Kidney glomerular epithelial cell (primary cell): ENCODE measurements around the gene SDCCAG8.

Experiments used
- DNase-seq: peaks from one replicate; lab custom pipeline; 2025; lab: John Stamatoyannopoulos, UW

Gene SDCCAG8

GRCh38 chr1:243483071-243483771 lies 227.4 kb downstream of the SDCCAG8 start:
- no peak for DNase-seq

GRCh38 chr1:243483952-243484351 lies 228.1 kb downstream of the SDCCAG8 start:
- no peak for DNase-seq

GRCh38 chr1:243487036-243487648 lies 231.3 kb downstream of the SDCCAG8 start:
- DNase-seq, result no peak

- DNase-seq, result no peak
Observed at GRCh38 chr1:243487649-243488227, 231.9 kb downstream of the SDCCAG8 start.

GRCh38 chr1:243488459-243489157 lies 232.8 kb downstream of the SDCCAG8 start:
- no peak for DNase-seq

- no peak for DNase-seq
Observed at GRCh38 chr1:243489158-243489527, 233.3 kb downstream of the SDCCAG8 start.

- no peak for DNase-seq
Observed at GRCh38 chr1:243489681-243490546, 234.1 kb downstream of the SDCCAG8 start.

- DNase-seq, result no peak
Observed at GRCh38 chr1:243490748-243491686, 235.2 kb downstream of the SDCCAG8 start.

GRCh38 chr1:243493156-243494129 lies 237.6 kb downstream of the SDCCAG8 start:
- no peak for DNase-seq

GRCh38 chr1:243494741-243495431 lies 239.0 kb downstream of the SDCCAG8 start:
- DNase-seq, result no peak

- DNase-seq, result no peak
Observed at GRCh38 chr1:243495442-243496186, 239.8 kb downstream of the SDCCAG8 start.

GRCh38 chr1:243496187-243496646 lies 240.4 kb downstream of the SDCCAG8 start:
- no peak for DNase-seq

- no peak for DNase-seq
Observed at GRCh38 chr1:243496806-243497205, 241.0 kb downstream of the SDCCAG8 start.

- no peak for DNase-seq
Observed at GRCh38 chr1:243497939-243498681, 242.3 kb downstream of the SDCCAG8 start.

- no peak for DNase-seq
Observed at GRCh38 chr1:243499248-243499647, 243.4 kb downstream of the SDCCAG8 start.

GRCh38 chr1:243499711-243500110 lies 243.9 kb downstream of the SDCCAG8 start:
- no peak for DNase-seq

- no peak for DNase-seq
Observed at GRCh38 chr1:243500512-243500911, 244.7 kb downstream of the SDCCAG8 start.
